Glutamatergic neuron (in vitro differentiated cells): Measurements from ENCODE around the gene FNDC3B. TPM values are rescaled to one million over a fixed set of nuclear protein-coding genes. Genes with fewer than 3 reads are reported as not detected.
A peak's percentile ranks its signal among the peaks of the same experiment; 100 is the strongest.

ENCODE experiments used
- DNase-seq: peaks from one replicate; pipeline ENCODE4 v3.0.0; 2022
- H3K27ac Mint-ChIP-seq: one replicate; pipeline ENCODE4 v1.8.0; 2020; ENCODE audit warnings: mild to moderate bottlenecking, mixed read lengths, inconsistent platforms; ENCODE audit not compliant: unreplicated experiment
- H3K27me3 Mint-ChIP-seq: one replicate; pipeline ENCODE4 v1.8.0; 2020; ENCODE audit warnings: mild to moderate bottlenecking, moderate library complexity, mixed read lengths, inconsistent platforms; ENCODE audit not compliant: unreplicated experiment
- H3K36me3 Mint-ChIP-seq: one replicate; pipeline ENCODE4 v1.8.0; 2020; ENCODE audit warnings: mild to moderate bottlenecking, mixed read lengths, inconsistent platforms; ENCODE audit not compliant: unreplicated experiment
- H3K4me1 Mint-ChIP-seq: one replicate; pipeline ENCODE4 v1.8.0; 2020; ENCODE audit warnings: mild to moderate bottlenecking, low read depth, mixed read lengths, inconsistent platforms; ENCODE audit not compliant: unreplicated experiment
- H3K4me3 Mint-ChIP-seq: one replicate; pipeline ENCODE4 v1.8.0; 2020; ENCODE audit warnings: mild to moderate bottlenecking, mixed read lengths, inconsistent platforms; ENCODE audit not compliant: unreplicated experiment
- H3K9me3 Mint-ChIP-seq: one replicate; pipeline ENCODE4 v1.8.0; 2020; ENCODE audit warnings: mild to moderate bottlenecking, moderate library complexity, mixed read lengths, inconsistent platforms; ENCODE audit not compliant: unreplicated experiment
- CTCF ChIP-seq: fragments of 200-600 bp; sonication (generic); IDR thresholded peaks from one replicate; pipeline ENCODE4 v1.5.0; 2021; ENCODE audit not compliant: partially characterized antibody, unreplicated experiment
- total RNA-seq: library from RNA; stranded (reverse); fragmentation: NEBNext Ultra II Directional; extraction: Animal tissue kit (Norgen Biotek cat#: 25700); gene quantifications from one replicate; pipeline ENCODE4 v1.2.1, GENCODE V29; 2021; ENCODE audit not compliant: unreplicated experiment

FNDC3B gene
- total RNA-seq, 1 donor from 2014 or later, result 11.7 TPM

- peak; percentile 37 for DNase-seq
- Mint-ChIP-seq H3K27me3 (no peaks in the 10 kb centered on the region), H3K4me1 (peaks cover 11% of the 10 kb centered on the region), H3K36me3 (peaks cover 4% of the 10 kb centered on the region), H3K9me3 (no peaks in the 10 kb centered on the region), H3K4me3 (no peak overlapping the region), H3K27ac (no peak overlapping the region)
- TF ChIP-seq CTCF, result no peak
Measured at GRCh38 chr3:172289583-172289982, 250.2 kb downstream of the FNDC3B start.

- no peaks in the 10 kb centered on the region for H3K9me3 Mint-ChIP-seq
- H3K27me3 Mint-ChIP-seq, result no peaks in the 10 kb centered on the region
- H3K4me3 Mint-ChIP-seq, result no peak overlapping the region
- no peak for TF ChIP-seq CTCF
- no peak overlapping the region for H3K27ac Mint-ChIP-seq
- peaks cover 4% of the 10 kb centered on the region for H3K36me3 Mint-ChIP-seq
- no peak for DNase-seq
- H3K4me1 Mint-ChIP-seq, result peaks cover 11% of the 10 kb centered on the region
Measured at GRCh38 chr3:172290457-172290856, 251.1 kb downstream of the FNDC3B start.

GRCh38 chr3:172291650-172292049 is 252.3 kb downstream of the FNDC3B start:
- peaks cover 4% of the 10 kb centered on the region for H3K36me3 Mint-ChIP-seq

GRCh38 chr3:172292422-172292821 is 253.0 kb downstream of the FNDC3B start:
- Mint-ChIP-seq H3K4me3 (no peak overlapping the region), H3K4me1 (peaks cover 4% of the 10 kb centered on the region), H3K36me3 (peaks cover 4% of the 10 kb centered on the region), H3K9me3 (no peaks in the 10 kb centered on the region), H3K27me3 (no peaks in the 10 kb centered on the region), H3K27ac (no peak overlapping the region)
- no peak for DNase-seq
- no peak for TF ChIP-seq CTCF

More at GRCh38 chr3:172291650-172292049, 252.3 kb downstream of the FNDC3B start:
- peaks cover 8% of the 10 kb centered on the region for H3K4me1 Mint-ChIP-seq
- no peak for DNase-seq
- H3K27me3 Mint-ChIP-seq, result no peaks in the 10 kb centered on the region
- TF ChIP-seq CTCF, result no peak
- H3K9me3 Mint-ChIP-seq, result no peaks in the 10 kb centered on the region
- H3K4me3 Mint-ChIP-seq, result no peak overlapping the region
- H3K27ac Mint-ChIP-seq, result no peak overlapping the region

GRCh38 chr3:172293093-172293492 is 253.7 kb downstream of the FNDC3B start:
- H3K27ac Mint-ChIP-seq, result no peak overlapping the region

More at GRCh38 chr3:172293093-172293492, 253.7 kb downstream of the FNDC3B start:
- Mint-ChIP-seq H3K4me3 (no peak overlapping the region), H3K36me3 (peaks cover 4% of the 10 kb centered on the region), H3K4me1 (peaks cover 2% of the 10 kb centered on the region), H3K27me3 (no peaks in the 10 kb centered on the region), H3K9me3 (no peaks in the 10 kb centered on the region)
- no peak for DNase-seq
- no peak for TF ChIP-seq CTCF
